SK-N-SH (cell line): ENCODE results near the gene GINS3. TPM values are rescaled to one million over a fixed set of nuclear protein-coding genes. Genes with fewer than 3 reads are reported as not detected.
"Not testable (repeated sequence)": the region's sequence is repeated elsewhere in the genome, so short reads cannot be mapped to it uniquely, and the experiment has no call there.

Experiments
- CTCF ChIA-PET: fragments of 300-600, 350-600 bp; formaldehyde crosslinking; extraction: SDS; loops from one replicate; lab custom pipeline; 2021; lab: Yijun Ruan, JAX
- POLR2A ChIA-PET: fragments of 350-600 bp; sonication (Branson Sonifier 250); formaldehyde crosslinking; extraction: SDS; loops from one replicate; lab custom pipeline; 2020; ENCODE audit warnings: antibody characterized with exemption, inconsistent platforms; lab: Yijun Ruan, JAX
- DNase-seq: peaks from one replicate; pipeline ENCODE4 v3.0.0; 2012
- H2AFZ ChIP-seq: fragments of 200-600 bp; sonication (generic); 2 replicates; pipeline ENCODE4 v1.8.1; 2016; ENCODE audit warnings: antibody characterized with exemption, mild to moderate bottlenecking, low read depth
- H3F3A ChIP-seq: fragments of 200-600 bp; sonication (generic); replicated peaks from 2 replicates; pipeline ENCODE3; 2016; ENCODE audit warnings: antibody characterized with exemption, mild to moderate bottlenecking; ENCODE audit not compliant: insufficient read depth
- H3K27ac ChIP-seq, 2 experiments: fragments of 200-500 bp in 1 of 2; fragments of 200-600 bp in 1 of 2; sonication (Bioruptor generic) in 1 of 2; sonication (generic), shearing (Covaris generic) in 1 of 2; 2 replicates each; pipeline versions ENCODE4 v1.5.1 to v1.6.1; 2014 to 2016; ENCODE audit warnings: low read depth in 2 of 2, inconsistent platforms in 1 of 2, low read length in 1 of 2, mild to moderate bottlenecking in 1 of 2, mixed read lengths in 1 of 2
- H3K27me3 ChIP-seq: fragments of 200-600 bp; sonication (generic), shearing (Covaris generic); 2 replicates; pipeline ENCODE4 v1.6.1; 2016; ENCODE audit warnings: mixed run types; ENCODE audit not compliant: insufficient read depth
- H3K36me3 ChIP-seq, 2 experiments: fragments of 200-500 bp in 1 of 2; fragments of 200-600 bp in 1 of 2; sonication (Bioruptor generic) in 1 of 2; sonication (generic) in 1 of 2; replicated peaks in 1 of 2; 2 replicates each; pipeline versions ENCODE3 to v1.5.1; 2014 to 2016; ENCODE audit warnings: low read length in 1 of 2, mild to moderate bottlenecking in 1 of 2; ENCODE audit not compliant: insufficient read depth in 2 of 2, control insufficient read depth in 1 of 2
- H3K4me1 ChIP-seq, 2 experiments: fragments of 200-500 bp in 1 of 2; fragments of 200-600 bp in 1 of 2; sonication (Bioruptor generic) in 1 of 2; sonication (generic), shearing (Covaris generic) in 1 of 2; 2 replicates each; pipeline versions ENCODE4 v1.5.1 to v1.6.1; 2014 to 2016; ENCODE audit warnings: low read depth in 1 of 2, low read length in 1 of 2, mixed run types in 1 of 2; ENCODE audit not compliant: insufficient read depth in 2 of 2, control insufficient read depth in 1 of 2
- H3K4me2 ChIP-seq: fragments of 200-600 bp; sonication (generic), shearing (Covaris generic); 2 replicates; pipeline ENCODE4 v1.6.1; 2017; ENCODE audit warnings: mixed run types
- H3K4me3 ChIP-seq, 2 experiments: fragments of 200-500 bp in 1 of 2; fragments of 200-600 bp in 1 of 2; sonication (Bioruptor generic) in 1 of 2; sonication (generic), shearing (Covaris generic) in 1 of 2; 2 replicates each; pipeline versions ENCODE4 v1.5.1 to v1.8.1; 2014 to 2016; ENCODE audit warnings: low read depth in 2 of 2, inconsistent platforms in 1 of 2, low read length in 1 of 2, mild to moderate bottlenecking in 1 of 2, mixed read lengths in 1 of 2, moderate library complexity in 1 of 2
- H3K79me2 ChIP-seq: fragments of 200-600 bp; sonication (generic); 2 replicates; pipeline ENCODE4 v1.8.1; 2017; ENCODE audit warnings: mild to moderate bottlenecking; ENCODE audit not compliant: insufficient read depth
- H3K9ac ChIP-seq: fragments of 200-600 bp; sonication (generic); 2 replicates; pipeline ENCODE4 v1.6.1; 2017; ENCODE audit warnings: mixed run types
- H3K9me2 ChIP-seq: fragments of 200-600 bp; sonication (generic); 2 replicates; pipeline ENCODE4 v1.6.1; 2017; ENCODE audit warnings: mixed run types
- H3K9me3 ChIP-seq: fragments of 200-600 bp; sonication (generic); 2 replicates; pipeline ENCODE4 v1.6.1; 2017; ENCODE audit warnings: mixed run types, mild to moderate bottlenecking, moderate library complexity
- H4K20me1 ChIP-seq: fragments of 200-600 bp; sonication (generic); 2 replicates; pipeline ENCODE4 v1.6.1; 2017; ENCODE audit warnings: mild to moderate bottlenecking, mixed run types; ENCODE audit not compliant: insufficient read depth
- CHD2 ChIP-seq: fragments of 150-350 bp; IDR thresholded peaks from 2 replicates; pipeline ENCODE4 v1.6.1; 2018; ENCODE audit warnings: low read length; ENCODE audit not compliant: partially characterized antibody
- CTCF ChIP-seq: fragments of 200-600 bp; sonication (generic); IDR thresholded peaks from 2 replicates; pipeline ENCODE4 v1.6.1; 2017; ENCODE audit warnings: antibody characterized with exemption, mild to moderate bottlenecking, moderate library complexity
- EP300 ChIP-seq, 2 experiments: IDR thresholded peaks; 2 replicates each; pipeline versions ENCODE4 v1.4.0 to v1.6.1; 2012; ENCODE audit warnings: borderline replicate concordance in 1 of 2, low read depth in 1 of 2, low read length in 1 of 2
- EZH2phosphoT487 ChIP-seq: fragments of 200-600 bp; sonication (generic); IDR thresholded peaks from 2 replicates; pipeline ENCODE4 v1.6.1; 2017; ENCODE audit warnings: low read depth, mixed run types, mild to moderate bottlenecking, antibody characterized with exemption, moderate library complexity, borderline replicate concordance
- FOXJ3 ChIP-seq: sonication (generic); formaldehyde crosslinking; IDR thresholded peaks from 2 replicates; pipeline ENCODE4 v1.5.1; 2020; ENCODE audit warnings: mild to moderate bottlenecking, missing genetic modification reagents
- JUND ChIP-seq: IDR thresholded peaks from 2 replicates; pipeline ENCODE4 v1.4.0; 2012
- MEF2A ChIP-seq: IDR thresholded peaks from 2 replicates; pipeline ENCODE4 v1.4.0; 2012; ENCODE audit warnings: low read depth, borderline replicate concordance
- MXI1 ChIP-seq: IDR thresholded peaks from 2 replicates; pipeline ENCODE4 v1.6.1; 2012; ENCODE audit warnings: mild to moderate bottlenecking, low read depth, low read length, improper control_type of control experiment
- PBX3 ChIP-seq: IDR thresholded peaks from 2 replicates; pipeline ENCODE4; 2012
- RCOR1 ChIP-seq: fragments of 150-350 bp; IDR thresholded peaks from 2 replicates; pipeline ENCODE4 v1.6.1; 2017; ENCODE audit warnings: antibody characterized with exemption, low read length
- SMC3 ChIP-seq: IDR thresholded peaks from 2 replicates; pipeline ENCODE4 v1.6.1; 2012; ENCODE audit warnings: low read depth, low read length, improper control_type of control experiment
- USF2 ChIP-seq: fragments of 150-350 bp; IDR thresholded peaks from 2 replicates; pipeline ENCODE4 v1.6.1; 2017; ENCODE audit warnings: antibody characterized with exemption, low read length, low read depth, borderline replicate concordance
- WGBS: methylation state at CpG from one replicate; pipeline ENCODE4 v1.1.6; 2017; ENCODE audit warnings: low lambda C conversion rate; 5-methylcytosine and 5-hydroxymethylcytosine counted together
- polyA plus RNA-seq, 3 experiments: library from polyadenylated mRNA; depleted of rRNA; stranded (reverse); fragments of >200 nt; gene quantifications; 2 replicates each; pipeline ENCODE4 v1.2.3, GENCODE V29; 2012

Gene GINS3
- polyA plus RNA-seq, 1 of the 3 experiments (the other 2 are of a cell fraction), result 8.7 TPM

GRCh38 chr16:58411736-58412614 is 19.7 kb downstream of the GINS3 start:
- Histone ChIP-seq H3K36me3 (no peaks in the 10 kb centered on the region), H3K27ac (no peak overlapping the region), H3K79me2 (no peaks in the 10 kb centered on the region), H4K20me1 (no peaks in the 10 kb centered on the region), H3K4me1 (peaks cover 5 to 8% of the 10 kb centered on the region in 2 experiments; a peak in 1 of 4 replicates), H3K9ac (no peak overlapping the region), H3K4me2 (no peak overlapping the region), H3F3A (no peaks in the 10 kb centered on the region), H3K9me2 (no peaks in the 10 kb centered on the region), H3K4me3 (no peak overlapping the region), H3K9me3 (no peaks in the 10 kb centered on the region), H3K27me3 (no peaks in the 10 kb centered on the region), H2AFZ (no peak overlapping the region)
- DNase-seq, result peak; percentile 45
- POLR2A ChIA-PET, result no interaction called here
- WGBS, result 92% methylated on average over 7 of the region's 7 CpGs
- CTCF ChIA-PET, result interaction anchor here (3.4 kb wide), 1 partner anchor 76 kb away, joined by 13 read pairs; no protein-coding TSS in a partner anchor
- TF ChIP-seq PBX3, result no peak
- TF ChIP-seq EP300 (IDR thresholded peaks at IDR 0.05; ENCODE audit: borderline replicate concordance in 1 of 2, low read depth in 1 of 2, low read length in 1 of 2), result no peak
- TF ChIP-seq CTCF, result no peak
- TF ChIP-seq JUND, result no peak
- TF ChIP-seq SMC3, result no peak
- TF ChIP-seq MEF2A, result no peak
- no peak for TF ChIP-seq RCOR1
- no peak for TF ChIP-seq FOXJ3 (CRISPR knock-in tag)
- no peak for TF ChIP-seq MXI1
- TF ChIP-seq CHD2, result no peak
- TF ChIP-seq USF2, result no peak
- no peak for TF ChIP-seq EZH2phosphoT487

- H3K4me2 ChIP-seq, DNase-seq, H3K4me1 ChIP-seq, H4K20me1 ChIP-seq, H3K27me3 ChIP-seq, H3K27ac ChIP-seq, H2AFZ ChIP-seq, H3K9ac ChIP-seq, H3K4me3 ChIP-seq, POLR2A ChIA-PET, H3F3A ChIP-seq, H3K36me3 ChIP-seq, H3K9me2 ChIP-seq, H3K79me2 ChIP-seq, H3K9me3 ChIP-seq: not testable (repeated sequence)
- CTCF ChIA-PET, result interaction anchor here (1.4 kb wide), 1 partner anchor 74 kb away, joined by 4 read pairs; no protein-coding TSS in a partner anchor
- WGBS, result 98% methylated on average over 5 of the region's 5 CpGs
These were observed 20.3 kb downstream of the GINS3 start for GRCh38 chr16:58412615-58412970.
